K562 (cell line): ENCODE results near the gene EVX1. TPM values are rescaled to one million over a fixed set of nuclear protein-coding genes. Genes with fewer than 3 reads are reported as not detected.

ENCODE experiments used
- polyA plus RNA-seq, 8 experiments: library from polyadenylated mRNA; depleted of rRNA in 4 of 8; stranded (reverse) in 5 of 8; unstranded in 3 of 8; fragments of >200 nt; fragmentation: Nextera tagmentation in 2 of 8; fragmentation: Illumina TruSeq in 1 of 8; extraction: Ambion mirVana in 2 of 8; extraction: Trizol in 1 of 8; gene quantifications; 2 replicates each; pipeline versions ENCODE4 v1.2.1 to v1.2.3, GENCODE V29; 2011 to 2014; ENCODE audit warnings: inconsistent platforms in 1 of 8, missing spikeins in 1 of 8
- total RNA-seq, 7 experiments: library from RNA; depleted of rRNA in 6 of 7; stranded (reverse); fragments of >200 nt in 6 of 7; fragmentation: Illumina TruSeq in 2 of 7; extraction: Trizol in 2 of 7; gene quantifications; 2 replicates each; pipeline versions ENCODE4 v1.2.1 to v1.2.3, GENCODE V29; 2011 to 2021; ENCODE audit warnings: low replicate concordance in 1 of 7
- TF ChIP-seq, protein P1 (sequence below), 2 experiments: fragments of 450-650 bp; formaldehyde crosslinking in 1 of 2; IDR thresholded peaks; 2 replicates each; pipeline versions ENCODE4 v1.4.0 to v1.6.1; 2014 to 2020; ENCODE audit warnings: mild to moderate bottlenecking in 2 of 2, borderline replicate concordance in 1 of 2, low read depth in 1 of 2

EVX1 gene
- total and polyA plus RNA-seq, 9 of the 15 experiments (the other 6 are each of a cell fraction or from before 2014, with no cell fraction given), result not detected

DNA sequence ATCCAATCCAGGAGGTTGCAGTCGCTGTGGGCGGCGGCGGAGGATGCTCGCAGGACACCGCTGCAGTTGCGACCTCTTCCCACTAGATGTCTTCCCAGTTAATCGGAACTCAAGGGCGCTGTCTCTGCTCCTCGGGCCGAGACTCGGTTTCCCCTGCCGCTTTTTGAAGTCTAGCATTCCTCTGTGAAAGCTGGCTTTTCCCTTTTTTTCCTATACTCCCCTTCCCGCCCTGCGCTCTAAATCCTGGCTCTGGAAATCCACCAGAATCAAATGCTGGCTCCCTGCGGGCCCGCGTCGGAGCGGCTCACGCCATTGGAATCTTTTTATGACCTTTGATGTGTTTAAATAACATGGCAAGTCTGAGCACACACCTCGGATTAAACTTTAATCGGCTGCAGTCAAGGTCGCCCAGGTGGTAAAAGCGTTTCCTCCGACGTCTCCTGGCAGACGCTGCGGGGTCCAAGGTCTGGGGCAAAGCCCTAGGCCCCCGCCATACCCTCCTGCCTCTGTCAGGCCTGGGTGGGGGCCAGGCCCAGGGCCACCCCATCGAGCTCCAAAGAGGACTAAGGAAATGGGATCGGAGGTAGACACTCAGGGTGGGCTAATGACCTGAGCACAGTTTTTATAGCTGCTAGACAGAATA, 32.0 kb upstream of the EVX1 start (continued):
- TF ChIP-seq, protein P1, sequence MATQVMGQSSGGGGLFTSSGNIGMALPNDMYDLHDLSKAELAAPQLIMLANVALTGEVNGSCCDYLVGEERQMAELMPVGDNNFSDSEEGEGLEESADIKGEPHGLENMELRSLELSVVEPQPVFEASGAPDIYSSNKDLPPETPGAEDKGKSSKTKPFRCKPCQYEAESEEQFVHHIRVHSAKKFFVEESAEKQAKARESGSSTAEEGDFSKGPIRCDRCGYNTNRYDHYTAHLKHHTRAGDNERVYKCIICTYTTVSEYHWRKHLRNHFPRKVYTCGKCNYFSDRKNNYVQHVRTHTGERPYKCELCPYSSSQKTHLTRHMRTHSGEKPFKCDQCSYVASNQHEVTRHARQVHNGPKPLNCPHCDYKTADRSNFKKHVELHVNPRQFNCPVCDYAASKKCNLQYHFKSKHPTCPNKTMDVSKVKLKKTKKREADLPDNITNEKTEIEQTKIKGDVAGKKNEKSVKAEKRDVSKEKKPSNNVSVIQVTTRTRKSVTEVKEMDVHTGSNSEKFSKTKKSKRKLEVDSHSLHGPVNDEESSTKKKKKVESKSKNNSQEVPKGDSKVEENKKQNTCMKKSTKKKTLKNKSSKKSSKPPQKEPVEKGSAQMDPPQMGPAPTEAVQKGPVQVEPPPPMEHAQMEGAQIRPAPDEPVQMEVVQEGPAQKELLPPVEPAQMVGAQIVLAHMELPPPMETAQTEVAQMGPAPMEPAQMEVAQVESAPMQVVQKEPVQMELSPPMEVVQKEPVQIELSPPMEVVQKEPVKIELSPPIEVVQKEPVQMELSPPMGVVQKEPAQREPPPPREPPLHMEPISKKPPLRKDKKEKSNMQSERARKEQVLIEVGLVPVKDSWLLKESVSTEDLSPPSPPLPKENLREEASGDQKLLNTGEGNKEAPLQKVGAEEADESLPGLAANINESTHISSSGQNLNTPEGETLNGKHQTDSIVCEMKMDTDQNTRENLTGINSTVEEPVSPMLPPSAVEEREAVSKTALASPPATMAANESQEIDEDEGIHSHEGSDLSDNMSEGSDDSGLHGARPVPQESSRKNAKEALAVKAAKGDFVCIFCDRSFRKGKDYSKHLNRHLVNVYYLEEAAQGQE (IDR thresholded peaks at IDR 0.05; ENCODE audit: borderline replicate concordance), result peak; percentile 27; the same call in 1 of the 2 replicates
- TF ChIP-seq, protein P1 (CRISPR knock-in tag; IDR thresholded peaks at IDR 0.05; ENCODE audit: low read depth), result no peak
